IMR-90 (cell line): ENCODE measurements around the gene FAM200C. TPM values are rescaled to one million over a fixed set of nuclear protein-coding genes. Genes with fewer than 3 reads are reported as not detected.

ENCODE experiments used
- ATAC-seq: fragments of 200-7000 bp; cut with Tn5 transposase; 2 replicates; pipeline ENCODE4 v1.9.1; 2020; ENCODE audit warnings: low read depth, mild to moderate bottlenecking, moderate library complexity
- BruUV-seq: library from RNA; stranded (reverse); fragments of 400-500 nt; replicated peaks from 2 replicates; lab custom pipeline; 2021; lab: Mats Ljungman, UMichigan
- CTCF ChIA-PET: fragments of 300-600 bp; formaldehyde crosslinking; extraction: SDS; loops from one replicate; lab custom pipeline; 2021; ENCODE audit warnings: antibody characterized with exemption; lab: Yijun Ruan, JAX
- POLR2A ChIA-PET: fragments of 300-600 bp; sonication (Branson Sonifier 250); formaldehyde crosslinking; loops from one replicate; lab custom pipeline; 2022; ENCODE audit warnings: antibody characterized with exemption; ENCODE audit not compliant: unreplicated experiment; lab: Charles Lee
- DNase-seq: peaks from one replicate; pipeline ENCODE4 v3.0.0; 2013
- H2AFZ ChIP-seq: replicated peaks from 2 replicates; pipeline ENCODE3; 2013; ENCODE audit warnings: low read length, mild to moderate bottlenecking; ENCODE audit not compliant: poor library complexity
- H2AK5ac ChIP-seq: 2 replicates; pipeline ENCODE4 v1.6.1; 2013; ENCODE audit warnings: low read depth, low read length, inconsistent platforms
- H2AK9ac ChIP-seq: replicated peaks from 2 replicates; pipeline ENCODE3; 2013; ENCODE audit warnings: mild to moderate bottlenecking, low read depth, low read length, moderate library complexity; ENCODE audit not compliant: poor library complexity
- H2BK120ac ChIP-seq: 2 replicates; pipeline ENCODE4 v1.6.1; 2013; ENCODE audit warnings: low read depth, low read length, inconsistent platforms
- H2BK15ac ChIP-seq: 3 replicates; pipeline ENCODE4 v1.6.1; 2013; ENCODE audit warnings: low read depth, low read length, inconsistent platforms
- H2BK20ac ChIP-seq: 2 replicates; pipeline ENCODE4 v1.6.1; 2013; ENCODE audit warnings: low read depth, mild to moderate bottlenecking, inconsistent platforms, low read length, moderate library complexity
- H2BK5ac ChIP-seq: 2 replicates; pipeline ENCODE4 v1.6.1; 2013; ENCODE audit warnings: mild to moderate bottlenecking, low read depth, low read length, inconsistent platforms; ENCODE audit not compliant: poor library complexity, severe bottlenecking
- H3K14ac ChIP-seq: replicated peaks from 2 replicates; pipeline ENCODE4 v1.6.1; 2013; ENCODE audit warnings: low read depth, low read length, inconsistent platforms
- H3K18ac ChIP-seq: 2 replicates; pipeline ENCODE4 v1.6.1; 2013; ENCODE audit warnings: low read depth, low read length, control low read depth
- H3K23ac ChIP-seq: 2 replicates; pipeline ENCODE4 v1.6.1; 2013; ENCODE audit warnings: low read depth, low read length, inconsistent platforms
- H3K27ac ChIP-seq: 2 replicates; pipeline ENCODE4 v1.5.1; 2013; ENCODE audit warnings: mild to moderate bottlenecking, control low read depth, low read length; ENCODE audit not compliant: insufficient read depth
- H3K27me3 ChIP-seq: 2 replicates; pipeline ENCODE4 v1.6.1; 2013; ENCODE audit warnings: low read length; ENCODE audit not compliant: control insufficient read depth, insufficient read depth
- H3K36me3 ChIP-seq: 2 replicates; pipeline ENCODE4 v1.6.1; 2013; ENCODE audit warnings: low read length, mixed read lengths; ENCODE audit not compliant: control insufficient read depth, insufficient read depth
- H3K4ac ChIP-seq: 2 replicates; pipeline ENCODE4 v1.6.1; 2013; ENCODE audit warnings: low read depth, low read length, inconsistent platforms
- H3K4me1 ChIP-seq: 2 replicates; pipeline ENCODE4 v1.6.1; 2013; ENCODE audit warnings: low read length, mixed read lengths; ENCODE audit not compliant: control insufficient read depth, insufficient read depth
- H3K4me2 ChIP-seq: 2 replicates; pipeline ENCODE4 v1.6.1; 2013; ENCODE audit warnings: low read depth, mild to moderate bottlenecking, control low read depth, low read length, moderate library complexity
- H3K4me3 ChIP-seq: 2 replicates; pipeline ENCODE4 v1.5.1; 2013; ENCODE audit warnings: low read depth, mild to moderate bottlenecking, control low read depth, low read length, moderate library complexity; ENCODE audit not compliant: insufficient read depth
- H3K56ac ChIP-seq: 2 replicates; pipeline ENCODE4 v1.6.1; 2013; ENCODE audit warnings: low read length, inconsistent platforms; ENCODE audit not compliant: insufficient read depth; ENCODE audit errors: extremely low read depth
- H3K79me1 ChIP-seq, 2 experiments: 2 replicates each; pipeline ENCODE4 v1.6.1; 2013; ENCODE audit warnings: low read length in 2 of 2, inconsistent platforms in 1 of 2, low read depth in 1 of 2
- H3K9ac ChIP-seq: 2 replicates; pipeline ENCODE4 v1.6.1; 2013; ENCODE audit warnings: low read depth, low read length, control low read depth
- H3K9me1 ChIP-seq: 2 replicates; pipeline ENCODE4 v1.6.1; 2013; ENCODE audit warnings: low read length, inconsistent platforms; ENCODE audit not compliant: insufficient read depth
- H3K9me3 ChIP-seq: 2 replicates; pipeline ENCODE4 v1.6.1; 2013; ENCODE audit warnings: low read length; ENCODE audit not compliant: control insufficient read depth, insufficient read depth
- H4K20me1 ChIP-seq: 2 replicates; pipeline ENCODE4 v1.6.1; 2013; ENCODE audit warnings: low read length, inconsistent platforms; ENCODE audit not compliant: insufficient read depth
- H4K5ac ChIP-seq: 2 replicates; pipeline ENCODE4 v1.6.1; 2013; ENCODE audit warnings: mild to moderate bottlenecking, low read depth, low read length, control low read depth
- H4K8ac ChIP-seq, 2 experiments: 2 replicates each; pipeline ENCODE4 v1.6.1; 2013; ENCODE audit warnings: low read depth in 2 of 2, low read length in 2 of 2, control low read depth in 1 of 2, inconsistent platforms in 1 of 2
- H4K91ac ChIP-seq: 2 replicates; pipeline ENCODE4 v1.6.1; 2013; ENCODE audit warnings: low read depth, low read length, inconsistent platforms; ENCODE audit not compliant: insufficient read depth
- RAD21 ChIP-seq: IDR thresholded peaks from 2 replicates; pipeline ENCODE4 v1.6.1; 2012; ENCODE audit warnings: low read length, improper control_type of control experiment
- WGBS, 2 experiments: methylation state at CpG; one replicate each; pipeline versions ENCODE4 v1.1.5 to v1.1.7; 2013; ENCODE audit warnings: missing lambda C conversion rate in 2 of 2; ENCODE audit not compliant: insufficient read length in 1 of 2; ENCODE audit errors: extremely low coverage in 2 of 2; 5-methylcytosine and 5-hydroxymethylcytosine counted together
- dilution Hi-C: fragments of 300-500 bp; cut with HindIII; formaldehyde crosslinking; loops from one replicate; pipeline ENCODE4 v1.14.3; 2018; ENCODE audit warnings: low sequenced_read_pairs; ENCODE audit not compliant: unreplicated experiment
- in situ Hi-C: fragments of 300-500 bp; cut with MboI; formaldehyde crosslinking; loops from 3 replicates; pipeline ENCODE4 v1.14.3; 2019; ENCODE audit warnings: low sequenced_read_pairs, inconsistent platforms, mixed read lengths
- intact Hi-C: fragments of 100-400 bp; cut with micrococcal nuclease; formaldehyde crosslinking; loops from 2 replicates; pipeline ENCODE4 v1.10.0; 2022
- polyA plus RNA-seq, 3 experiments: library from polyadenylated mRNA; depleted of rRNA; stranded (reverse); fragments of >200 nt; gene quantifications; 2 replicates each; pipeline ENCODE4 v1.2.3, GENCODE V29; 2012; ENCODE audit warnings: low replicate concordance in 1 of 3
- total RNA-seq: library from RNA; depleted of rRNA; stranded (reverse); fragments of >200 nt; gene quantifications from 2 replicates; pipeline ENCODE4 v1.2.3, GENCODE V29; 2012

Gene FAM200C
- total and polyA plus RNA-seq, 2 of the 4 experiments (the other 2 are of a cell fraction), result 1.7 to 6.3 TPM

- Histone ChIP-seq H3K9me3 (no peaks in the 10 kb centered on the region), H4K5ac (no peak overlapping the region), H3K9ac (no peak overlapping the region), H3K4me1 (no peaks in the 10 kb centered on the region; the same call in 1 of the 2 replicates), H2BK20ac (no peak overlapping the region), H3K4me2 (no peak overlapping the region), H3K14ac (no peak overlapping the region), H2AK9ac (no peak overlapping the region), H3K36me3 (no peaks in the 10 kb centered on the region), H2BK15ac (no peak overlapping the region), H3K79me1 (no peaks in the 10 kb centered on the region), H2BK5ac (no peak overlapping the region), H4K20me1 (no peaks in the 10 kb centered on the region), H3K27ac (no peak overlapping the region), H2AK5ac (no peak overlapping the region), H3K4me3 (no peak overlapping the region), H3K23ac (no peak overlapping the region), H4K8ac (no peak overlapping the region), H3K56ac (no peak overlapping the region), H3K27me3 (no peaks in the 10 kb centered on the region), H3K18ac (no peak overlapping the region), H3K4ac (no peak overlapping the region), H4K91ac (no peak overlapping the region), H2BK120ac (no peak overlapping the region), H2AFZ (no peak overlapping the region), H3K9me1 (no peaks in the 10 kb centered on the region; the same call in 1 of the 2 replicates)
- no peak for DNase-seq
- intact Hi-C loops (no loop called here), dilution Hi-C loops (loop anchor here (25.0 kb wide), 1 partner anchor 341 kb away; the partner anchor contains the start of gene TTC1), in situ Hi-C loops (no loop called here)
- ChIA-PET CTCF (interaction anchor here (0.6 kb wide), 1 partner anchor 352 kb away, joined by 3 read pairs; no protein-coding TSS in a partner anchor), POLR2A (no interaction called here)
- 96% methylated on average over 4 of the region's 8 CpGs; no CpG with 5 or more reads in 1 of the 2 experiments for WGBS, 2 experiments
- BruUV-seq, result no TSS peak
- ATAC-seq, result no peak
- TF ChIP-seq RAD21, result no peak
These were observed 46.5 kb downstream of the FAM200C start for GRCh38 chr5:160353379-160353778.
